EL (cell line): ENCODE data around the gene SEMA3A.

Source experiments
- DNase-seq: peaks from one replicate; pipeline ENCODE4 v3.0.0-alpha.2; 2016

Gene SEMA3A

DNA sequence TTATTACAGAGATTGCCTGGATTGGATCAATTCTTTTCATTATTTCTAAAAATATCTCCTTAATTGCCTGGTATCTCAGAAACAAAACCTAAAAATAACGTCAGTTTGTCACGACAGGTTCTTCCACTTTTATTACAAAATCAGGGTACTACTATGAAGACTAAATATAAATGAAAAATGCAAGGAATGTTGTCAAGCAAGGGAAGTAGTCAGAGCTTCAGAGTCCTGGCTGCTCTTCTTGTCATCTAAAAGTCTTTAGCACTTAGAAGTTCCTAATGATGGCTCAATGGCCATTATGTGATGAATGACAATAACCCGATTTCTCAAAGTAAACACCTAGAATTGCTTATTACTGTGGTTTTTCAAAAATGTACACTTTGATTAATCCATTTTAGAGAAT, 192.2 kb downstream of the SEMA3A start:
- peak; percentile 14 for DNase-seq

DNA sequence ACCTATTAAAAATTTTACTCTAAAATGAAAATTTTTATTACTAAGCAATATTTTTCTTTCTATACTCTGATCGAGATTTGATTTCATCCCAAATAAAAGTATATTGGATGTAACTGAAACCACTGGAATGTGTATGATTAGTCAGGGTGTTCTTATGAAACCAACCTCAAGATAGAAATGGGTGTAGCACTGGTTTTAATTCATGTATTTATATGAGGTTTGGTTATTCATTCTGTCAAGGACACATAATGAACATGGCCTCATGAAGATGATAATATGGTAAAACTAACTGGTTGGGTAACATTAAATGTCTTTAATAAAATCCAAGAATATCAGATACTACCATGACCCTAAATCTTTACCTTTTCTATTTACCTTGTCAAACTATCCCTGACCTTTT, 197.7 kb downstream of the SEMA3A start:
- DNase-seq: no peak

DNA sequence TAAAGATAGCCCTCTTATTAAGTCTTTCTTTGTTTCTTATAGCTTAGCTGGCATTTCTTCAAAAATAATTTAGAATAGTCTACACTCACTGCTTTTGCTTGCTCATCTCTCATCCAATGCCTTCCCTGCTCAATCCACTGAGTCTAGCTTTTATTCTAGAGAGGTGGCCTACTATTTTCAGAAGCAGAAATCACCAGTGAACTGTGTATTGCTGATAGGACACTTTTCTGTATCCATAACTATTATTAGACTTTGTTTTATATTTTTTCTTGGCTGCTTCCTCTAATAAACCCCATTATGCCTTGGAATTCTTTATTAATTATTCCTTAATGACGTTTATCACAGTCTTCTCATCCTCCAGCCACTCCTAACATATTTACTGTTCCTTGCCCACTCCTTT, 206.8 kb downstream of the SEMA3A start:
- DNase-seq: no peak

DNA sequence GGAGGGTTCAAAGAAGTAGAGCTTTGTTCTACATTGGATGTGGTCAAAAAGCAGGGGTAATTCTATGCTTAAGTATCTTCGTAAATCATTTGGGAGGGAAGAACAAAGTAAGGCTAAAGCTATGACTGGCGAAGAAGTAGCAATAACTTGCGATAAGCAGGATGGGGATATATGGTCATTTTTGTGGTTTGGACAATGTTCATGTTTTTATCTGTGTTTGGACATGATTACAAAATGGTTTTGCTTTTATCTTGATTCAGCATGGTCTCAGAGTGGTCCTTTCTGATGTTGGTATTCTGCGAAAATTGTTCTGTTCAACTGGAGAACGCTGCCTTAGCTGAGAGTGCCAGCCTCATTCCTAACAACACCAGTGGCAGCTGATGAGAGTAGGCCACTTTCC, 208.8 kb downstream of the SEMA3A start:
- no peak for DNase-seq

DNA sequence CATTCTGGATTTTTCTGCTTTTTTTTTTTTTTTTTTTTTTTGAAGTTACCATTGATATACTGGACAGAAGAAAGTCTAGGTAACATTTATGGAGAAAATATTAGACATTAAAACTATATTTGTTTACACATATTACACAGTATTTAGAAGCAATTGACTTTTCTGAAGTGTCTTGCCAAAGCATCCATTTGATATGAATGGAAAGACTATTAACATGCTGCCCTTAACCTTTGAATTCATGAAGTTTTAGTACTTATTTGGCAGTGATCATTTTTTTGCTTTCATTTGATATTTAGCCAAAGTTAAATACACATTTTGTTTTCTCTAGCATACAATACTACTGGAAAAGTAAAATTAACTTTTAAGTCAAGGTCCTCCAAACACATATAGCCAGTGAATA, 210.0 kb downstream of the SEMA3A start:
- DNase-seq: no peak

DNA sequence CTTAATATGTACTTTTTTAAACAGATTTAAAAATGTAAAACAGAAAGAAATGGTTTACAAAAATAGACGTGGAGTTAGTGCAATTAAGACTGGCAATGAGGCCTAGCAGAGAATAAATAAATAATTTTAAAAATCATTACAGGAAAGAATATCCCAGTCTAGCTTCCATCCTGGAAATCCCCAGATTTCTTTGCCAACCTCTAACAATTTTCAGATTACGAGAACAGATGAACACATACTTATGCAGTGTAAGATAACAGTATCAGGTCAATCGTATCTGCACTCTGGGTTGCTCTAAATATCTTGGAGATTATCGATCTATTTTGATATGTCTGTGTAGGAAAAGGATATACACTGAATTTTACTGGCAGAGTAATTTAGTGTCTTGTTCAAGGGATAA, 210.5 kb downstream of the SEMA3A start:
- DNase-seq: no peak

DNA sequence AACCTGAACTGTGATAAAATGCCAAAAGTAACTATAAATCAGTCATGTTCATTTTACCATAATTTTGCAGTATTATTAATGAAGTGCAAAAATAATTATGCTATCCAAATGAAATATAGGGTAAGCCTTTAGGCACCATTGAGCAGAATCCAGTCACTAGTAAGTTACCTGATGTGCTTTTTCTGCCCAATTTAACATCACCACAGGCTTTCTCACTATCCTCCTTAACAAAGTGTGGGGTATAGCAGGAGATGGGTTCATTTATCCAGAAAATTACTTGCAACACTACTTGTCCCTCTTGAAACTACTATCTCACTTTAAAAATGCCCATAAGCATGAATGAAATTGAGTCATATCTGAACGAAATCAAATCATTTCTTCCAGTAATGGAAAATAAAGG, 211.0 kb downstream of the SEMA3A start:
- DNase-seq: no peak

DNA sequence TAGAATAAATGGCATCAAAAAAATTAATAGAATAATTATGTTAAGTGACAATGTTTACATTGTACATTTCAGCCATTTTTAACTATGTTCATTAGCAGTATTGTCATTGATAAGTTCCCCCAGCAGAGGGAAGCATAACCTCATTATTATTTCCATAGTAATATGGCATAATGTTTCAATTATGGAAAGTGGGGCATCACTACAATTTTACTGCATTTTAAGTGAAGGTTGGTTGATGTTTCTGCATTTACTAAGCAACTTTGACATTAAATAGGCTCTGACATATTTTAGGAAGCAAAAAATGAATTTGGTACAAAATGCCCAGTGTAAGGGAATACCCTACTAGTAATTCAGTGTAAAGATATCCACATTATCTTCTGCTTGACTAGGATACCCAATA, 218.3 kb downstream of the SEMA3A start:
- peak; percentile 44 for DNase-seq

DNA sequence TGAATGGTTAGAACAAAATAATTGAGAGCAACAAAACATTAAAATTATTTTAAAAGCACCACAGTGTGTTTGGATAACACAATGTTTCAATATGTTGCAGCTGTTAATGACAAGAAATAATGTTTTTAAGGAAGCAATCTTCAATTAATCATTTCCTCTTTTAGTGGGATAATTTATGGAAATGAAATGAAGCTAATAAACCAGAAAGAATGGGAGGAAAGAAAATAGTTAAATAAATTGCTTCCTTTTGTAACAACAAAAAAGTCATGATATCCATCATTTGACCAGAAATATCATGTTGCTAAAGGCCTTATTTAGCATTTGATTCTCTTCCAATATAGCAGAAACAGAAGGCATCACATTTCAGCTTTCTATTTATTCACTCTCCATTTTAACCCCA, 224.5 kb downstream of the SEMA3A start:
- DNase-seq: no peak

DNA sequence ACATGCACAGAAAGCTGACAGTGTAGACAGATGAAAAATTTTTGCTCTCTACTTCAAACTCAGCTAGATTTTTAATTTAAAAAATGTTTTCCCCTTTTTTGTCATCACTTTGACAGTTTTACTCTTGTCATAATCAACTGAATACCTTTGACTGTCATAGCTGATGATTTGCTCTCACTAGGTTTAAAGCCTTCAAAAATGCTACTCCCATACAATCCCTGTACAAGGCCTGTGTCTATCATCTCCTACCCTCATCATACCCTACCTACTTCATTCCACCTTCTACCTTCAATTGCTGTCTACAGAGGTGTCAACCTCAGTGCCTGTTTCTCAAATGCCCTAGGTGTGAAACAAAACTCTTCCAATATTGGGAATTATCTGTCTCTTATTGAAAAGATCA, 230.3 kb downstream of the SEMA3A start:
- DNase-seq: no peak

DNA sequence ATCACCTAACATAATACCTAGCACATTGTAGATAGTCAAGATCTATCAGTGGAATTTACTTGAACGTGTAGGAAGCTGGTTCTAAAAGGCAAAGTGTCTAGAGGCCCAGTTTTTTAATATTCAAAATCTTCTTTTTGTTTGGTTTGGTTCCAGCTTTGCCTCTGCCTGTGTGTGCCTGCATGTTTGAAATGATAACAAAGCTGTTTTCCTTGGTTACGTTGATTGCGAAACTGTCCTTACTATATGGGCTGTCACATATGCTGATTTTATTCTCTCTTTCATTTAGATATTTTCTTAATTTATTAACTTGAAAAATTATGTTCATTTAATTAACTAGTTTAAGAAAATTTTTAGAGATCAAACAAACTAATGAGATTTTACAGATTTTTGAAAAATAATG, 237.3 kb downstream of the SEMA3A start:
- no peak for DNase-seq

DNA sequence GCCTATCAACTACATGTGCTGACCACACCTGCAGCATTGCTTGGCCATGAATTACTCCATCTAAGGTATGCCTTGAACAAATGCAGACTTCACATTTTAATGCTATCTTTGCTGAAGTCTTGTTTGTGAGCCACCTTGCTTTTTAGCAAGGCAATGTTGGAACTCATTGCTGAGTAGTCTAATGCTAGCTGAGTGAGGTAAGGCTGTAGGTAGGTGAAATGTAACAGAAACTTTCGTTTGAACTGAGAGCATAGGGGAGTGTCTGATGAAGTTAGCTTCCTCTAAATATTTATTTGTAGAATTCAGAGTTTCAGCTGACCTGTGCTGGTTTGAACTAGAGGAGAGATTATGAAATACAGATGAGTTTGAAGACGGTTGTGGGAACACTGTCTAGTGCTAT, 238.5 kb downstream of the SEMA3A start:
- no peak for DNase-seq

DNA sequence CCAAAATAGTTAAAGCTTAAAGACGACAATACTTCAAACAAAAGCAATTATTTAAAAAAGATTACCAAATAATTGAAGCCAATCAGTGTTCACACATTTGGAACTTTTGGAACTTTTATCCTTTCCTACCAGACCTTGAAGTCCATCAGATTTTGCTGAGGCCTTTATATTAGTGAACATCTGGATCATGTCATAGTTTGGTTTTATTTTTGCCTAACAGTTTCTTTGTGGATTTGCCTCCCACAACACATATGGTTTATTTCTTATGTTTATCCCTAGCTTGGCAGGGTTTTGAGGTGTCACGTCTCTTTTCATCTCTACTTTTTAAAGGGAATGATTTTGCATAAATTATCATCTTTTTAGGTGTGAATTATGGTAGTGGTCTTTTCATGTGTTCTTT, 242.4 kb downstream of the SEMA3A start:
- no peak for DNase-seq

DNA sequence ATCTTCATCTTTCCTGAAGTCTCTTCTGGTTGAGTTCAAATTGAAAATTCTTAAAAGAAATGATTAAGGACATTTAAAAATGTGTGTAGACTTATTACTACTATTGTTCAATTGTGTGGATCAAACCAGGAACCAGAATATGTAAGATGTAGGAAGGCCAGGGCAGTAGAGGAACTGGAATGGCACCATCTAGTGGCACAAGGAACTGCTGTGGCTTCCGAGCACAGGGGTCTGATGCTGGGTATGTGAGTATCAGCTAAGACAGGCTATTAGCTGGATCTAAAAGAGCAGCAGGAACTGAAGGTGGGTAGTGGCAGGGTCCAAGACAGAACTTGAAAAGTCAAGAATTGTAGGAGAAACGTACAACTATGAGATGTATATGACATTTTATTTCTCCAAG, 247.3 kb downstream of the SEMA3A start:
- DNase-seq: peak; percentile 18

DNA sequence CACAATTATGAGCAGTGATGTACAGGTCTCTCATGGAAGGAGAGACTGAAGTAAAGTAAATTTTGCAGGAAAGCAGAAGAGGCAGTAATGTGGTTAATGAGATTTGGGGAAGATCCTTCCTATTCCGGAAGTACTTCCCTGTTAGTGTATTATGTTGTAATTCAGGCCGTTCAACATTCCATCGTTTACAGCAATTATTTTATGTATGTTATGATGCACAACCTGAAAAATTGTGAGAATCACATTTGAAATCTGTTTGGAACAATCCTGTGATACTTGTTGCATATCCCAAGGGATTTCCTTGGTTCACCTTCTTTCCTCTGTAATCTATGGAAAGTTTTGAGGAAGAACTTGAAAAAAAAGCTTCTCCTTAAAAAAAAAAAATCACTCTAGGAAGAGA, 247.8 kb downstream of the SEMA3A start:
- DNase-seq: no peak

DNA sequence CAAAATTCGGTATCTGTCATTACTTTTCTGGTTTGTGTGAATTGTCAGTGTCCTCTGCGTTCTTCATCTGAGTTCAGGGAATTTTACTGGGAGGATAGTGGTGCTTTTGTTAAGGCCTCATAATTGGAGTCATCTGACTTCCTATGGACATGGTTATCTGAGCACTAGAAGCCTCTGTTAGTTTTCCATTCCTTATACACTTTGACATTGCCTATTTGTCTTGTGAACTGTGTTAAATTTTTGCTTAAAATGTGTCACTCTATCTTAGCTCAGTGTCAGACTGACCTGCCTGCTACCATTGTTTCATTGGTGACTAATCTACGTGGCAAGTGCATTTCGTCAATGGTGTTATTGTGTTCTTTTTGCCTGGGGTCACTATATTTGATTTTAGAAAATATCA, 253.3 kb downstream of the SEMA3A start:
- DNase-seq: no peak

DNA sequence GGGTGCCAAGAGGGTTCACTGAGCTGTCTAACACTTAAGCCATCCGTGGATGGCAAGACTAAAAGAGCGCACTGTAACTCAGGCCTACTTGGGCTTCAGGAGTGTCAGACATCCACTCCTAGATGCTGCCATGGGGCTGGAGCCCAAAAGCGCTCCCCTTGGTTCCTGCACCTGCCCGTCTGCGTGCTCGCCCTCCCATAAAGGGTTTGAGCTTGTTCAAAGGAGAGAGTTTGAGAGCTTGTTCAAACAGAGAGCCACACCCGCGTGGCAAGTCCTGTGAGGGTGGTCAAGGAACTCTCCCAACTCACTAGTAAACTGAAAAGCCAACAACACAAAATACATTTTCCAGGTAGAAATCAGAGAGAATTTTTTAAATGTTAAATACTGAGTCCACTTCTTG, 256.7 kb downstream of the SEMA3A start:
- DNase-seq: no peak

DNA sequence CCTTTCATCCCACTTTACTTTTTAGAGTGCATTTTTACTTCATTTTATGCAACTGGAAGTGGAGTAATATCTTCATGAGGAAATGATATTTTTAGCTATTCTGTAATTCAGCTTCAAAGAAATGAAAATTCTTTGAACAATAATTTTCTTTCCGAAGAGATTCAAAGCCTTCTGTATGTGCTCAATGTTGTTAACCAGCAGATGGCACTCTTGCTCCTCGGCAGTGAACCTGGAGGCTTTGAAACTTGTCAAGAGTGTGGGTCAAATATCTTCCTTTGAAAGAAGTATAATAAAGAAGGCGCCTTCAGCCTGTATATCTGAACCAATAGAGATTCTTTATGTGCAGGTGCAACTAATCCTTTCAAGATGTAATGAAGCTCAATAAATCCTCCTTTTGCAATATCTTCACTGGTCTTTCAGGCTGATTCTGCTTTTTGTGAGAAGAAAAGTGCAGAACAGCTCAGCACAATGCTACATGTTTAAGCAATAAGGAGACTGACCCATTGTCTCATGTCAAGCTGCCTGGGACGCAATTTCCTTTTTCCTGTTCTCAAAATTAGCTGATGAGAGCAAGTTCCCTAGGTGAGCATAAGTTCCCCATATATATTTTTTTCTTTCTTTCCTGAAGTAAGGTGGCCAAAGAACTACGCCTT, 258.4 kb downstream of the SEMA3A start:
- DNase-seq: peak; percentile 73

DNA sequence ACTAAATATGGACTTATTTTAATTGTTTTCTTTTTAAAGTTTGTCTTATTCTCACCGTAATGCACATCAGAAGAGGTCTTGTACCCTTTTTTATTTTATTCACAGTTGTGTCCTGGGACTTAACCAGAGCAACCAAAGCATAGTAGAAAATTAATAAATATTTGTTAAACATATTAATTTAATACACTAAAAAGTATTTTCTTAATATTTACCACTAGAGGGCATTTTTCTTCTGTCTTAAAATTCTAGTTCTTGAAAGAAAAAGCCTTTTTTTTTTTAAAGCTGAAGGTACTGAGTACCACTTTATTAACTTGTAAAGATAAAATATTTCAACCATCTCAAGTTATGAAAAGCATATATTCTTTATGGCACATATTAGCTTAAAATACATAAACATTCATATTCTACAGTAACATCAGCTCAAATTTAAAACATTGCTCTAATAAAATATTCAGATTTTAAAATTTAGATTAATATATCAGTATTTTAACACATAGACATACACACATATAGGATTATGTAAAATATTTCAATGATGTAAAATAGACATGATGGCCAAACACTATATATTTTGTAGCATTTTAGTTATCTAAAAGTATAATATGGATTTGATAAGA, 260.4 kb downstream of the SEMA3A start:
- no peak for DNase-seq

DNA sequence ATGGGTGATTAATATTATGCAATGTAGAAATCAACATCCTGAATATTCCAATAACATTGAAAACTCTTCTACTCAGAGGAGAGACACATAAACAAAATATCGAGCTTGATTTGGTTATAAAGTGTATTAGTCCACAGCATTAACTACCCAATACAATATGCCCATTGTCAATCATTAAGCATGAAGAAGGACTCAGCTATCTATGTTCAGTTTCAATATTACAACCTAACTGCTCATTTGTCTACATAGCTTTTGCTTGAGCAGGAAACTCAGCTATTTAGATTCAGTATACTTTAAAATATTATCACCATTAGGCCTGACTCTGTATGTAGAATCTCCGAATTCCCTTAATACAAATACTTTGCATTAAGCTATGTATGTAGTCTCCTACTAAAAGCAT, 262.6 kb downstream of the SEMA3A start:
- no peak for DNase-seq

DNA sequence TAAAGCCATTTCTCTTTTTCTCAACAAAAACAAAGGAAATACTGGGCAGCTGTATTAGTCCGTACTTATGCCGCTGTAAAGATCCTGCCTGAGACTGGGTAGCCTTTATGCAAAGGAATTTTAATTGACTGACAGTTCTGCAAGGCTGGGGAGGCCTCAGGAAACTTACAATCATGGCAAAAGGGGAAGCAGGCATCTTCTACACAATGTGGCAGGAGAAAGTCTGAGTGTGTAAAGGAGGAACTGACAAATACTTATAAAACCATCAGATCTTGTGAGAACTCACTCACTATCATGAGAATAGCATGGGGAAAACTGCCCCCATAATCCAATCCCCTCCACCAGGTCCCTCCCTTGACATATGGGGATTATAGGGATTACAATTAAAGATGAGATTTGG, 264.3 kb downstream of the SEMA3A start:
- DNase-seq: no peak

DNA sequence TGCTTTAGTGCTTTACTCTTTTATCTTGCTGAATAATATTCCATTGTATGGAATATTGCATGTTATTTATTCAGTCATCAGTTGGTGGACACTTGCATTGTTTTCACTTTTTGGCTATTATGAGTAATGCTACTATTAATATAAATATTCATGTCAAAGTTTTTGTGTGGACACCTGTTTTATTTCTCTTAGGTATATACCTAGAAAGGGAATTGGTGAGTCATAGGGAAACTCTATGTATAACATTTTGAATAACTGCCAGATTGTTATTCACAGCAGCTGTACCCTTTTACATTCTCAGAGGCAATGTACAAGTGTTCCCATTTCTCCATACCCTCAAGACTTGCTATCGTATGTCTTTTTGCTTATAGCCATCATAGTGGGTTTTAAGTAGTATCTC, 268.7 kb downstream of the SEMA3A start:
- DNase-seq: no peak

DNA sequence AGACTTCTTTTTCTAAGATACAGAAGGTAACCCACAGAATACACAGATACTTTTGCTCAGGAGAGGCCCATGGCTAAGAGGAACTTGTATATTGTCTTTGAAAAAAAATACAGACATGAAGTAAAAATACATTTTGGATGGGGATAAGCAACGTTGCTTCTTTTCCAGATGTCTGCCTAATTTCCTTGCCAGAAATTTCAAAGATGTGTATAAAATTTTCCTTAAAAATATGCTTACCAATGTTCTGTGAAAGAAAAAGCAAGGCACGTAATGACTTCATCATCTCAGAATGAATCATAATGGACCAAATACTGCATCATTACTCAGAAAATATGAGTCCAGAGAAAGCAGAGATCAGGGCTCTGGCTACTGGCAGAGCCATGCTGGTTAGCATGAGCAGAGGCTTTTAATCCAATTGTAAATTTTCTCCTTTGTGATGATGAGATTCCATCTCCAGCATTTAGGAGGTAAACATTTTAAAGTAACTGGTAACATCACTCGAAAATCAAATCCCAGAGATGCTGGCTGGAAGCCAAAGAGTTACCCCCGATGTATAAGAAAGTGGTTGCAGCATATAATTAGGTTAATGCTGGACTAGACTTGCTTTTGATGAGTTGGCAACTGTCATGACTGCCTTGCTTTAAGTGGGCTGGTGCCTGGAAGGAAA, 272.5 kb downstream of the SEMA3A start:
- peak; percentile 39 for DNase-seq

DNA sequence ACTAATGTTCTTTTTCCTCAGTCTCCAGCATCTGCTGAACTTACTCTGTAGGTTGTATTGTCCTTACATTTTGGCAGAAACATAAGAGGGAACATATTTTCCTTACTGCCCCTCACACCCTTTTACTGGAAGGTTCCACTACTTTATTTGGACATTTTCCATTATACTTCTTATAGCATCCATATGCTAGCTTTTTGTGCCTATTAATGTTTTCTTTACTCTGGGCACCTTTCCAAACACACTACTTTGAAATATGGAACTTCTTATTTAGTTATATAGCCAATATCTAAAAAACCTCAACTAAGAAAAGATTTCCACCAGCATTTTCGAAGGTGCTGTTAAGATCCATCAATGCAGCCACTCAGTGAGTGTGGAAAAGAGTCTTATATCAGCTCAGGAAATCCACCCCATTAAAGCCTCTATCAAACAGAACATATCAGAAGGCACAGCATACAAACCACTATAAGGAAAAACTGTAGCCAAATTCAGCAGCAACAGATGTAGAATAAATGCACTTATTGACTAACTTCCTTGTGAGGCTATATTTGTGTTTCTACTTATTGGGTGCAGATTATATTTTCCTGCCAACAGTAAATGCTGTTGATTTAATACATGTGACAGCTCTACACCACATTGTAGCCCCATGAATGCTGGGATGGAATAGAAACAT, 273.2 kb downstream of the SEMA3A start:
- no peak for DNase-seq
